GM19452 (cell line): Measurements from ENCODE around the gene ART4.
A peak's percentile ranks its signal among the peaks of the same experiment; 100 is the strongest.

Experiments used
- ATAC-seq: cut with Tn5 transposase; IDR thresholded peaks from one replicate; pipeline ENCODE4 v1.9.1; 2021; ENCODE audit not compliant: unreplicated experiment

Gene ART4, protein sequence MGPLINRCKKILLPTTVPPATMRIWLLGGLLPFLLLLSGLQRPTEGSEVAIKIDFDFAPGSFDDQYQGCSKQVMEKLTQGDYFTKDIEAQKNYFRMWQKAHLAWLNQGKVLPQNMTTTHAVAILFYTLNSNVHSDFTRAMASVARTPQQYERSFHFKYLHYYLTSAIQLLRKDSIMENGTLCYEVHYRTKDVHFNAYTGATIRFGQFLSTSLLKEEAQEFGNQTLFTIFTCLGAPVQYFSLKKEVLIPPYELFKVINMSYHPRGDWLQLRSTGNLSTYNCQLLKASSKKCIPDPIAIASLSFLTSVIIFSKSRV

DNA sequence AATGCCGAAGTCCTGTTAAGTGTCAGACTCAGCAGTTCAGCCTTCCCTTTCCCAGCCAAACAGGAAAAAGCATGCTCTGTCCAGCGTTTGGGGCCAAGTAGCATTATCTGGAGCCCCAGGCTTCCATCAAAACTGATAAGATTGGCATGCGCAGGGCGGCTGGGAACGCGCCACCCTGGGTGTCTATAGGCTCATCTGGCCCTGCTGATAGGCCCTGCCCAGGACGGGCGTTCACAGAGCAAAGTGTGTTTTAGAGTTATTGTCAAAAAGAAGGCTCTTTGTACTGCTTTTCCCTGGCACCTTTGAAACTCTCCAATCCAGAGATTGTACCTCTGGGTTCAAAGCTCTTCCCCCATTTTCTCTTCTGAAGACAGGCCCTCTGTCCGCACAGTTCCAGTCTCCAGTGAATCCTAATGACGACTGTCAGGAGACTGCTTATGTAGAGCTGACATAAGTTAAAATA lies at the start of gene ART4:
Gene ART4, minus strand, starts transcription at position 102 of the 463 bp plus-strand sequence. CDS start 413 bp downstream, outside the sequence.
- ATAC-seq: no peak

DNA sequence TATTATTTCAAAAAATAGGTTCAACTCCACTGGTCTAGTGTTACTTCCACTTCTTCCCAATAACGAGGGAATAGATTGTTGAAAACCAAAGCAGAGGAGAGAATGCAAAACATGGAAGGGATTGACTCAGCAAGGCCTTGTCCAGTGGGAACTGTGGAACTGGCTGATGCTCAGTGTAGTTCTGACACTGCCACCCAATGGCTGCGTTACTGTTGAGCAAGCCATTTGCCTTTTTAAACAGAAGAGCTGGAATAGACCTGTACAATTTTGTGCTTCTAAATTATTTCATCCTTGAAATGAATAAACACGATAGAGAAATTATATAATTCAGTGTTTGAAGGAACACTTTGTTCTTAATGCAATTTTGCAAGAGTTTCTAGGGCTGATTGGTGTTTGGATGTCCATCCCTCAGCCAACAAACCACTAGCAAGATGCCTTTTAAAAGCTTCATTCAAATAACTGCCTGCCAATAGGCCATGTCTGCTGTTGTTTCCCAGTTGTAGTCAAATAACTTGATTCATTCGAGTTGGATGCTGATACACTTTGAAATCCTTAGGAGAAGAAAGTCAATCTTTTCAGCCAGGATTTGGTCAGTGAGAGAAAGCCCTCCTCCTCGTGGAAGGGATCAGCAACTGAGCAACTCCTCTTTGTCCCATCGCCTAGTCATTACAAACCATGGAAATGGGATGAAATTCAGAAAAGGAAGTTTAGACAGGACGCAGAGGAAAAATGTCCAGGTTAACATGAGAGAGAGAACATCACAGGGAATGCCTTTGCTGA lies 49.6 kb upstream of the ART4 start:
- no peak for ATAC-seq

DNA sequence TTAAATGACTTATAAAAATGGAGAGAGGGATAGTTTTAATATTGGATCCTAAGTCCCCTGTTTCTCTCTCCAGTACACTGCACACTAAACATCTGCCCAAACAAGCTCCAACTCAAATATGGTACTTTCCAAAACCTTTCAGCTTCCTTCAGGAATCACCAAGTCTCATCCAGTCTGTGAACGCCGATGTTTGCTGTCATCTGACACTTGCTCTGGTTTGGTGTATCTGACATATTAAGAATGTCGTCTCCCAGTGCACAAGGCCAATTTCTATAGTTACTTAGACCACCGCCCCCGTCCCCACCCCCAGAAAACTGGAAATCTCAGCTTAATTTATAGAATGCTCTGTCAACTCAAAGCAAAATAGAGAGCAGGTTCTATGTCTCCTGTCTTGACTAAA lies 47.4 kb upstream of the ART4 start:
- no peak for ATAC-seq

DNA sequence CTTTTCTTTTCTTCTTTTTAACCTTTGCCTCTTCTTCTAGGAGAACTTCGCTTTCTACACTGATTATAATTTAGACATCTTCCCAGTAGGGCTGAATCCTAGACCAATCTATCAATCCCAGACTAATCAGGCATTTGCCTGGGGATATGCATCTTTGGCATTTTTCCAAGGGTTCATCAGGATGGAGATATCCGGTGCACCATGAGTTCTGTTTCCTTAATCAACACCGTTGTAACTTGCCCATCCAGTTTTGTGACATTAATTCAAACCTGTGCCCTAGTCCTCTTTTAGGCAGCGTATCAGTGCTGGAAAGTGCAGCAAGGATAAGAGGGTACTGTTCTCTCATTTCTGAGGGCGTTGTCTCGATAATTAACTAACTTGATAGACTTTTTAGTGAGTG lies 42.9 kb upstream of the ART4 start:
- ATAC-seq: no peak

DNA sequence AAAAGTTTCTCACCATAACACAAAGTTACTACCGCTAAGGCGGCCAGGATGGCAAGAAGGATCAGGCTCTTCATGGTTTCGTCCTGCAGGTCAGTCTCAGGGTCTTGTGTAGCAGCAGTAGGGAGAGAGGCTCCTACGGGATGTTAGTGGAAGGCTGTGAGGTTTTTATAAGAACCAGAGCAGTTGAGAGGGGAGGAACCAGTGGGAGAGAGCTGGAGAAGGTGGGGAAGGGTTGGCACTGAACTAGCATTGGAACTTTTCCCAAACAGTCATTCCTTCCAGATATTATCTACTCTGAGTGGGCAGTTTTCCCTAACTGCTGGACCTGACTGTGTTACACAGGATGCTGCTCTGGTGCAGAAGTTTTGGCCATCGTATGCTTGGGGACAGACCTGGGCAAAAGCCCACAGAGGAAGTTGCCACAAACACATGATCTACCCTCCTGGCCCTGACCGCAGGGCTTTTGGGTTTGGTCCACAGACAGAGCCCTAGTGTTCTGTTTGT lies 42.4 kb upstream of the ART4 start, which contains the start of gene MGP:
Gene MGP, minus strand, starts transcription at position 137 of the 504 bp plus-strand sequence. Its CDS starts 63 bp downstream, at position 74.
- no peak for ATAC-seq

DNA sequence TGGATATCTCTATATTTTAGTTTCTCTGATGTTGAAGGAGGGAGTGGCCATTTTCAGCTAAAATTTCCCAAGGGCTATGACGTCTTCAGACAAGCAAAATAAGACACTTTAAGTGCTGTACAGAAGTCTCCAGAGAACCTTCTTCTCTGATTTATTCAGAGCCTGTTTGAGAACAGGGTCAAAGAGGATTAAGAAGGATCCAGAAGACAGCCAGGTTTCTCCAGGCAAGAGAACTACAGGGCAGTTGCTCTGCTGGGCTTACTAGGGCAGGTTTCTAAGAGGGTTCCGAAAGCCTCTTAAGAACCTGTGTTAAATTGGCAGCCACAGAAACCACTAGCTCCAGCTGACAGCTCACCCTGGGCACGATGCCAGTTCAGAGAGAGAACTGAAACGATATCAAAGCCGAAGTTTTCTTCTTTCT lies 41.1 kb upstream of the ART4 start:
- peak; percentile 96 for ATAC-seq

DNA sequence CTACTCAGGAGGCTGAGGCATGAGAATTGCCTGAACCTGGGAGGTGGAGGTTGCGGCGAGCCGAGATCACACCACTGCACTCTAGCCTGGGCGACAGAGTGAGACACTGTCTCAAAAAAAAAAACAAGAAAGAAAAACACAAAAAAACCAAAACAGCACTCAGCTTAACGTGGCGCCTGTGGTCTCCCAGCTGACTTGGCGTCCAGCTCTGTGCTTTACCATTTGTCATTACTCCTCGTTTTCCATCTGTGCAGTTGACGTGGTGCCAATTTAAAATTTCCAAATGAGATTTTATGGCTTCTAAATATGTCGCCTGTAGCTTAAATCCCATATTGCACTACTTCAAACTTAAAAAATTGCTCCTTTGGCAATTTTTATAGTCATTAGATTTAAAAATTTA lies 40.4 kb upstream of the ART4 start:
- ATAC-seq: no peak

DNA sequence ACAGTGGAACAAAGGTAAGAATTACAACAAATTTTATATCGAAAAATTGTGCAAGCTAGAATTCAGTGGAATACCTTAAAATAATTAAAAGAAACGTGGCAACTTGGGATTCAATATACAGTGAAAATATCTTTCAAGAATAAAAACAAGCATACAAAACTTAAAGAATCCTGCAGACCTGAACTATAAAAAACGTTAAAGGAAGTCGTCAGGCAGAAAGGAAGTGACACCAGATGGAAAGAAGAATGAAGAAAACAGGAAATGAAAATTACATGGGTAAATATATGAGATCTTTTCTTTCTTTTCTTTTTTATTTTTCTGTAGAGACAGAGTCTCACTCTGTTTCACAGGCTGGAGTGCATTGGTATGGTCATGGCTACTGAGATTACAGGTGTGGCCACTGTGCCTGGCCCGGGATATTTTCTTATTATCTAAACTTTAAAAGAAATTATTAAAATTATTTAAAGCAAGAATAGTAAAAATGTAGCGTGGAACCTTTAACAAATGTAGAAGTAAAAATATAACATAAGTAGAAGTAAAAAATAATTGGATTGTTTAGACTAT lies 37.6 kb upstream of the ART4 start:
- no peak for ATAC-seq

DNA sequence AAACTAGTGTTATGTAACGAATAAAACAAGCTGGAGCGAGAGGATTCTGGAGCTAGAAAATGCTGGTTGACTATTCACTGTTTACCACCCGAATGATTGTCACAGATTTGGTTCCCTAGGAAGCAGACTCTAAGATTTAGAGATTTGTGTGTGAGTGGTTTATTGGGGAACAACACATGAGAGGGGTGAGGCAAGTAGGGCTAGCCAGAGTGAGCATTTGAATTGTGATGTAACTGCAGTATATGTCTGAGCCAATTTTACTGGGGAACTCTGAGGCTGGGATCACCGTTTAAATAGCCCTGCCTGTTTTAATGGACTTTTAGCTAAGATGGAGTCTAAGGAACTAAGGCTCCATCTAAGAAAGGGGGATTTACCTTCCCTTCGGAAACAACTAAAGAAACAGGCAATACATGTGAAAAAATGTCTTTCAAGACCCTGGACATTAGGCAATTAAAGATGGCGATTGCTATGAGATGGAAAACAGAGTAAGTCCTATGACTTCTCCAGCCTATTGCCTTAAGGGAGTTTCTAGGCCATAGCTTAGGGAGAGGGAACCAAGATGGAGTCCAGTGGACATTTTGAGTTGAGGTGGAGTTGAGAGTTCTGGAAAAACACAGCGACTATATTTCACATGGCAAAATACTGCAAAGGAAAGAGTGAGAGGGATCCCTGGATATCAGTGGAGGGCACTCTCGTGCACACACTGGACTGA lies 36.1 kb upstream of the ART4 start:
- ATAC-seq: no peak

DNA sequence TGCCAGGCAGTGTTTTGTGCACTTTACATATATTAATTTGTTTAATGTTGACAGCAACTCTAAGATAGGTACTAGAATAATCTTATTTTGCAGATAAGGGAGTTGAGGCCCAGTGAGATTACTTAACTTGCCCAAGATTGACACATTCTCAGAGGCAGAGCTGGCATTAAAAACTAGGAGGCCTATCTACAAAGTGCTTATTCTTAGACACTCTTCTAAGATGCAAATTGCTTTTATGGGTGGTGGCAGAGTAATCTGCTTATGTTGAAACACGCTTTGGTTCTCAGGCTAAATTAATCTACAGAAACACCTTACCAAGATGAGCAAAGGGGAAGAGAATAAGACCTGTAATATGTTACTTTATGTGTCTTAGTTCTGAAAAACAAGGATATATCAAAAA lies 35.2 kb upstream of the ART4 start:
- no peak for ATAC-seq

DNA sequence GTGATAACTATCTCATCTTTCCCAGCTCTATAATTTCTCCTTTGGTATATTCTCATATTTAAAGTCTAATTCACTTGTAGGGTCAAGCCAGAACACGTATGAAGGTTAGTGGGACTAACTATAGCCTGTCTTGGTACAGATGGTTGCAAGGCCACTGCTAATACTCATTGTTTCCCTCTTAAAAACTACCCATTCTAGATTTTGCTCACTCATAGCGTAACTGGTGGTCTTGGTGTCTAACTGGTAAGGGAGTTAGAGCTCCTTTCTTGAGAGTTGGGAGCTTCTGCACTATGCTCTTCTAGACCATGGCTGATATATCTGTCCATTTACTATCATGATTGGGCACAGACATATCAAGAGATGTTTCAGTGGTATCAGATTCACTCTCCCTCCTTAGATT lies 33.5 kb upstream of the ART4 start:
- ATAC-seq: no peak

DNA sequence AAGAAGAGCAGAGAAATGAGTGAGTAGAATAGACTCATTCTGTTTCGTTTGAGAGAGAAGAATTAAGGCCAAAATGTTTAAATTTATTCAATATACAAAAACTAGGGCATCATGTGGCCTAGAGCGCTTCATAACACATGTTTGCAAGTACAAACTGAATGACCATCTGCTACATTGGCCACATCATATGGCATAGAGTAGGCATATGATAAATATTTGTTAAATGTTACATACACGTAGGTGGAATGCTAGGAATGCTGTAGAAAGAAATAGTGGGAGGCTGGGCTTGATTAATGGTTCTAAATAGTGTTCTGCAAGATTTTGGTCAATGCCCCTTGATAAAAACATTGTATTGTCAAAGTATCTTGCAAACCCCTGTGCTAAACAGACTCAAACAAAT lies 31.6 kb upstream of the ART4 start:
- no peak for ATAC-seq

DNA sequence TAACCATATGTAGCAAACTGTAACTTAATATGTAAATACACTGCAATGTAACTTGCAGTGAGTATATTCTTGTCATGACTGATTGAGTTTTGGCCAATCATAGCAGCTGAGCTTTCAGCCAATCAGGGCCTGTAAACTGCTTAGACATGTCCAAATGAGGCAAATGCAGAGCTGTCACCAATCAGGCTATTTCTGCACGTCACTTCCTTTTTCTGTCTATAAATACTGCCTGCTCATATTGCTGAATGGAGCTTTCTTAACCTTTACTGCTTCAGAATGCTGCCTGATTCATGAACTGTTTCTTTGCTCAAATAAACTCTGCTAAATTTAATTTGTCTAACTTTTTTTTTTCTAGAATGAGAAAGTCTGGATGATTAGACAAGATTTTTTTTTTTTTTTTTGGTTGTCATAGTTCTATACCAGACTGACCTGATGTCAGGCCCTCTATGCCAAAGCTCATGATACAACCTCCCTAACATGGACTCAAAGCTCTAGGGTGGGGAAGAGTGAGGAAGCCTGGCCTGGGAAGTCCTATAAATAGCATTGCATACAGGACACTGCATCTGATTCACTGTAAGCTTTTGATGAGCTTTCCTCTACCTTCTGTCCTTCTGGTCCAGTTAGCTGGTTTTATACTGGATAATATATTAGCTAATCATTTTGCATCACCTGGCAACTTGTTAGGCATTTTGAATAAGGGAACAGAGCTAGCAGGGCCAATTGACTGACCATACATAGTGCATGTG lies 30.3 kb upstream of the ART4 start:
- ATAC-seq: no peak

DNA sequence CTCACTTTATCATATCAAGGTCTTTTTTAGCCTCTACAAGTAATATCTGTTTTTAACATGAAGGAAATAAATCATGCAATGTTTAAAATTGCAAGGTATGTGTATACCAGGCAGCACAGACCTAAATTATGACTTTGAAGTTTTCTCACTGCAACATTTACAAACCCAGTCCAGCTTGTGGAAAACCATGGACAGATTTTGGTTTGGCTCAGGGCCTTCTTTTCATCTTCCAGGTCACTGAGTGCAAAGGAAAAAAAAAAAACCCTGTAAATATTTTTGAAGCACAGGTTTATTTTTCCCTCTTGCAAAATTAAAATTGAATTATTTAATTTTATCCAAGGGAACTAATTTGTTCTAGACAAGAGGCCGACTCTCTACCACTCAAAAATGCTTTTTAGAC lies 28.6 kb upstream of the ART4 start:
- ATAC-seq: no peak

DNA sequence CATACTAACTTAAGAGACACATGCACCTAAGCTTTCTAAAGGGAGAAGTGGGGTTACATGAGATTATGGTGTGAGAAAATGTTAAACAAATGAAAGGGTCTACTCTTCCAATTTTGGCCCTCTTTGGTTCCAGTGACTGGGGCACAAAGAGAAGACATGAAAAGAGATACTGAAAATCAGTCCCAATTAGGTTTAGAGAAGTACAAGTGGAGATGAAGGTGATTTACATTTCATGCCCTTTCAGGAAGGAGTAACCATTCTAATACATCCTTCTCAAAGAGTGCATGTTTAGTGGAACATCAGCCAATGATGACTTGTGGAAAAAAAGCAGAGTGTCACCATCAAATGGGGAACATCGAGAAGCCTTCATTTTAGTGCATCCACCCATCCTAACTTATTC lies 27.9 kb upstream of the ART4 start:
- no peak for ATAC-seq

DNA sequence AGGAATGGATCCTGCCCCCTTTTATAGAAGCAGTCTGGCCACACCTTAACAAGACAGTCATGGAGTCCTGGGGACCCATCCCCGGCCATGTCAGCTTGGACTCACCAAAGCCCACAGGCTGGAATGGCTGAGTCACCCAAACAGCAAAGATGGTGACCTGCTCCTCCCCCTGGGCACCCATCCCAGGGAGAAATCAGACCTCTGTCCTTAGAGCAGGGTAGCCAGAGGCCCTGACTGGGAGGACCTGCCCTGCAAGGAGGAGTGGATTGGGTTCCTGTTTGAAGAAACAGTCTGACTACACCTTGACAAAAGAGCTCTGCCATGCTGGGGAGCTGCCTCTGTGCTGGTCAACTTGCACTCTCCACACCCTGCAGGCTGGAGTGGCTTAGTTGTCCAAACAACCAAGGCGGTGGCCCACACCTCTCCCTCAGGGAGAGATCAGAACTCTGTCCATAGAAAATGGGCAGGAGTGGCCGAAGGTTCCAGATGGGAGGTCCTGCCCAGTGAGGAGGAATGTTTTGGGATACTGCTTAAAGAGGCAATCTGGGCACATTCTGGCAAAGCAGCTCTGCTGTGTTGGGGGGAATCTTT lies 25.7 kb upstream of the ART4 start:
- ATAC-seq: no peak

DNA sequence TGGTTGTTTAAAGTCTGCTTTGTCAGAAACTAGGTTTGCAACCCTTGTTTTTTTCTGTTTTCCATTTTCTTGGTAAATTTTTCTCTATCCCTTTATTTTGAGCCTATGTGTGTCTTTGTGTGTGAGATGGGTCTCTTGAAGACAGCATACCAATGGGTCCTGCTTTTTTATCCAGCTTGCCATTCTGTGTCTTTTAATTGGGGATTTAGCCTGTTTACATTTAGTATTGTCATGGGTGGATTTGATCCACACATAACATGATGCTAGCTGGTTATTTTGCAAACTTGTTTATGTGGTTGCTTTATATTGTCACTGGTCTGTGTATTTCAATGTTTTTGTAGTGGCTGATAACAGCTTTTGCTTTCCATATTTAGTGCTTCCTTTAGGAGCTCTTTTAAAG lies 17.2 kb upstream of the ART4 start:
- ATAC-seq: no peak

DNA sequence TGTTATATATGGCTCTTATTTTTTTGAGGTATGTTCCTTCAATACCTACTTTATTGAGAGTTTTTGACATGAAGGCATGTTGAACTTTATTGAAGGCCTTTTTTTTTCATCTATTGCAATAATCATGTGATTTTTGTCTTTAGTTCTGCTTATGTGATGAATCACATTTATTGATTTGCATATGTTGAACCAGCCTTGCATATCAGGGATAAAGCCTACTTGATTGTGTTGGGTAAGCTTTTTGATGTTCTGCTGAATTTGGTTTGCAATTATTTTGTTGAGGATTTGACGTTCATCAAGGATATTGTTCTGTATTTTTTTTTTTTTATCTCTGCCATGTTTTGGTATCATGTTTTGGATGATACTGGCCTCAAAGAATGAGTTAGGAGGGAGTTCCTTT lies 15.2 kb upstream of the ART4 start:
- no peak for ATAC-seq

DNA sequence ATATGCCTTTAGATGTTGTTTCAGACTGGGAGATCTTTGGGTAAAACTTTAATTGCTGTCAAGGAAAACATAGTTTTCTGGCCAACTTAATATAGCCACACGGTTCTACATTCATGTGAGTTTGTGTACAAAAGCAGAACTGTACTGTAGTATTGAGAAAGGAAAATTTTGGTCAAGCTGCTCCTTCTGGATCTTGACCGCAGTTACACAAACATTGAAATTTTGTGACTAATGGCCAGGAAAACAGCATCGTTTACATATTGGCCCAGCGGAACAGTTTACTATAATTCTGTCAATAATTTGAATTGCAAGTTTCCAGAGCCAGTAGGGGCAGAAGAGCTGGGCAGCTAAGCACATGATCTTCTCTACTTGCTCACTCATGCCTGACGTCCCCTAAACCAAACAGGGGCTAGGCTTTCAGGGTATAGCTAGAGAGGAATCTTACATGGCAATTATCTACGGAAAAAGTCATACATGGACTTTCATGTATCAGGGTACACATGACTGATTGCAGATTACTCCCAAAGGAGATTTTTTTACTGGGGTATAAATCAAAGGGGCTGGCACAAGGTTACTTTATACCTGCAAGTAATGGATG lies 11.4 kb upstream of the ART4 start:
- no peak for ATAC-seq

DNA sequence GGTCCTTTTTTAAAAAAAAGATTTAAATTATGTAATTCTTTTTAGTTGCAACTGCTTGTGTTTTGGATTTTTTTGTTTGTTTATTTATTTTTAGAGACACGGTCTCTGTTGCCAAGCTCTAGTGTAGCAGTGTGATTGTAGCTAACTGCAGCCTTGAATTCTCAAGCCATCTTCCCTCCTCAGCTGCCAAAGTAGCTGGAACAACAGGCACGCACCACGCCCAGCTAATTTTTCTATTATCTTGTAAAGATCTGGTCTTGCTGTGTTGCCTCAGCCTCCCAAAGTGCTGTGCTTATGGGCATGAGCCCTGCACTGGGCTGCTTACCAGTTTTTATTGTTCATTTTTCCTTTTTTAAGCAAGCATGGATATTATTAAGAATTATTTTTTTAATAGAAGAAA lies 10.6 kb upstream of the ART4 start:
- no peak for ATAC-seq
